Measurements from ENCODE around the gene MAGEA3.
"Not testable (repeated sequence)": the region's sequence is repeated elsewhere in the genome, so short reads cannot be mapped to it uniquely, and the experiment has no call there.

Gene MAGEA3

GRCh38 chrX:152697952-152698931 is at the start of gene MAGEA3:
MAGEA3 (plus strand) TSS chrX:152698794; CDS start chrX:152700833, 2,039 bp downstream.
- DNase-seq (ENCODE audit: low read depth in 2 of 3, low spot score in 1 of 3), result not testable (repeated sequence)

GRCh38 chrX:152652060-152652459 is 46.5 kb upstream of the MAGEA3 start:
- DNase-seq (ENCODE audit: low read depth in 2 of 3, low spot score in 1 of 3), result no peak

- DNase-seq (ENCODE audit: low read depth in 2 of 3, low spot score in 1 of 3), result no peak
Measured at GRCh38 chrX:152652467-152652866, 46.1 kb upstream of the MAGEA3 start.

GRCh38 chrX:152656087-152656486 is 42.5 kb upstream of the MAGEA3 start:
- DNase-seq (ENCODE audit: low read depth in 2 of 3, low spot score in 1 of 3), result no peak

GRCh38 chrX:152656890-152657289 is 41.7 kb upstream of the MAGEA3 start:
- no peak for DNase-seq (ENCODE audit: low read depth in 2 of 3, low spot score in 1 of 3)

GRCh38 chrX:152658302-152658701 is 40.3 kb upstream of the MAGEA3 start:
- DNase-seq (ENCODE audit: low read depth in 2 of 3, low spot score in 1 of 3), result no peak

GRCh38 chrX:152663086-152663485 is 35.5 kb upstream of the MAGEA3 start:
- no peak for DNase-seq (ENCODE audit: low read depth in 2 of 3, low spot score in 1 of 3)

- DNase-seq (ENCODE audit: low read depth in 2 of 3, low spot score in 1 of 3), result no peak
Measured at GRCh38 chrX:152674135-152674534, 24.5 kb upstream of the MAGEA3 start.

- DNase-seq (ENCODE audit: low read depth in 2 of 3, low spot score in 1 of 3), result not testable (repeated sequence)
Measured at GRCh38 chrX:152674652-152675051, 23.9 kb upstream of the MAGEA3 start.

GRCh38 chrX:152681012-152681411 is 17.6 kb upstream of the MAGEA3 start:
- not testable (repeated sequence) for DNase-seq (ENCODE audit: low read depth in 2 of 3, low spot score in 1 of 3)

GRCh38 chrX:152700390-152700789 is 1.8 kb downstream of the MAGEA3 start:
- DNase-seq (ENCODE audit: low read depth in 2 of 3, low spot score in 1 of 3), result not testable (repeated sequence)

GRCh38 chrX:152706500-152706899 is 7.9 kb downstream of the MAGEA3 start:
- not testable (repeated sequence) for DNase-seq (ENCODE audit: low read depth in 2 of 3, low spot score in 1 of 3)

GRCh38 chrX:152709173-152709572 is 10.6 kb downstream of the MAGEA3 start, which contains the start of gene CSAG2:
CSAG2 (minus strand) TSS chrX:152709273; CDS start chrX:152709112, 161 bp downstream.
- not testable (repeated sequence) for DNase-seq (ENCODE audit: low read depth in 2 of 3, low spot score in 1 of 3)

- DNase-seq (ENCODE audit: low read depth in 2 of 3, low spot score in 1 of 3), result not testable (repeated sequence)
Measured at GRCh38 chrX:152713195-152713594, 14.6 kb downstream of the MAGEA3 start.

- DNase-seq (ENCODE audit: low read depth in 2 of 3, low spot score in 1 of 3), result not testable (repeated sequence)
Measured at GRCh38 chrX:152713815-152714787, 15.5 kb downstream of the MAGEA3 start, which contains the start of gene MAGEA2B. MAGEA2B (plus strand) TSS chrX:152714628; CDS start chrX:152717107, 2,479 bp downstream.

GRCh38 chrX:152725409-152725808 is 26.8 kb downstream of the MAGEA3 start:
- DNase-seq (ENCODE audit: low read depth in 2 of 3, low spot score in 1 of 3), result no peak

GRCh38 chrX:152733261-152733975 is 34.8 kb downstream of the MAGEA3 start, which contains the start of the genes CSAG1 and MAGEA12:
CSAG1 (minus strand) TSS chrX:152733721; CDS start chrX:152732460, 1,261 bp downstream.
MAGEA12 (plus strand) TSS chrX:152733757; CDS start chrX:152736162, 2,405 bp downstream.
- no peak for DNase-seq (ENCODE audit: low read depth in 2 of 3, low spot score in 1 of 3)

- not testable (repeated sequence) for DNase-seq (ENCODE audit: low read depth in 2 of 3, low spot score in 1 of 3)
Measured at GRCh38 chrX:152734143-152734858, 35.7 kb downstream of the MAGEA3 start.

- no peak for DNase-seq (ENCODE audit: low read depth in 2 of 3, low spot score in 1 of 3)
Measured at GRCh38 chrX:152735101-152735500, 36.5 kb downstream of the MAGEA3 start.
